DOHH2 (cell line): ENCODE measurements around the gene PSMA4.
"Not testable (repeated sequence)": the region's sequence is repeated elsewhere in the genome, so short reads cannot be mapped to it uniquely, and the experiment has no call there.

ENCODE experiments used
- H3F3A ChIP-seq: fragments of 200-600 bp; sonication (generic), shearing (Covaris generic); 2 replicates; pipeline ENCODE4 v1.6.0; 2016; ENCODE audit warnings: antibody characterized with exemption, mild to moderate bottlenecking; ENCODE audit not compliant: control insufficient read depth, insufficient read depth
- H3K27ac ChIP-seq: fragments of 200-600 bp; sonication (generic); 2 replicates; pipeline ENCODE4 v1.5.1; 2014; ENCODE audit warnings: low read depth, mild to moderate bottlenecking, low read length, moderate library complexity
- H3K27me3 ChIP-seq: fragments of 200-600 bp; sonication (generic); 2 replicates; pipeline ENCODE4 v1.6.1; 2014; ENCODE audit warnings: mild to moderate bottlenecking, low read length, mixed read lengths; ENCODE audit not compliant: control insufficient read depth
- H3K36me3 ChIP-seq: fragments of 200-600 bp; sonication (generic); 2 replicates; pipeline ENCODE4 v1.6.1; 2014; ENCODE audit warnings: mild to moderate bottlenecking, low read length, moderate library complexity, mixed read lengths; ENCODE audit not compliant: control insufficient read depth
- H3K4me1 ChIP-seq: fragments of 200-600 bp; sonication (generic); 2 replicates; pipeline ENCODE4 v1.6.1; 2014; ENCODE audit warnings: mild to moderate bottlenecking, low read length, mixed read lengths; ENCODE audit not compliant: control insufficient read depth
- H3K4me2 ChIP-seq: fragments of 200-600 bp; sonication (generic); 2 replicates; pipeline ENCODE4 v1.6.0; 2014; ENCODE audit warnings: mild to moderate bottlenecking, low read length, moderate library complexity
- H3K4me3 ChIP-seq: fragments of 200-600 bp; sonication (generic); 2 replicates; pipeline ENCODE4 v1.5.1; 2014; ENCODE audit warnings: mild to moderate bottlenecking, low read length, mixed read lengths
- H3K79me2 ChIP-seq: fragments of 200-600 bp; sonication (generic); 2 replicates; pipeline ENCODE4 v1.6.1; 2014; ENCODE audit warnings: mild to moderate bottlenecking, low read length, mixed read lengths; ENCODE audit not compliant: control insufficient read depth
- H3K9me2 ChIP-seq: fragments of 200-600 bp; sonication (generic); replicated peaks from 2 replicates; pipeline ENCODE4 v1.6.1; 2014; ENCODE audit warnings: mild to moderate bottlenecking, low read length, mixed read lengths; ENCODE audit not compliant: control insufficient read depth
- H3K9me3 ChIP-seq: fragments of 200-600 bp; sonication (generic); 2 replicates; pipeline ENCODE4 v1.6.1; 2014; ENCODE audit warnings: antibody characterized with exemption, low read length, mixed read lengths; ENCODE audit not compliant: control insufficient read depth, insufficient read depth
- H4K20me1 ChIP-seq: fragments of 200-600 bp; sonication (generic); 2 replicates; pipeline ENCODE4 v1.6.0; 2014; ENCODE audit warnings: low read depth, mild to moderate bottlenecking, antibody characterized with exemption, low read length, moderate library complexity; ENCODE audit not compliant: control insufficient read depth, insufficient read depth
- CTCF ChIP-seq: fragments of 200-600 bp; sonication (generic); IDR thresholded peaks from one replicate; pipeline ENCODE4 v1.5.1; 2014; ENCODE audit warnings: antibody characterized with exemption, mild to moderate bottlenecking, low read depth, low read length; ENCODE audit not compliant: poor library complexity, severe bottlenecking
- EZH2phosphoT487 ChIP-seq: fragments of 200-600 bp; sonication (generic); IDR thresholded peaks from 2 replicates; pipeline ENCODE4 v1.6.1; 2017; ENCODE audit warnings: borderline replicate concordance, mild to moderate bottlenecking, antibody characterized with exemption, low read length, moderate library complexity, mixed read lengths

The PSMA4 gene

GRCh38 chr15:78508272-78508671, 32.0 kb upstream of the PSMA4 start:
- H3K4me3 ChIP-seq = peak overlapping the region; percentile 78
- no peak for TF ChIP-seq EZH2phosphoT487
- no peak for TF ChIP-seq CTCF
- H3K79me2 ChIP-seq = no peaks in the 10 kb centered on the region
- H3K27me3 ChIP-seq = peaks cover 8% of the 10 kb centered on the region
- H3F3A ChIP-seq = no peaks in the 10 kb centered on the region
- H3K4me2 ChIP-seq = peak overlapping the region; percentile 74
- peaks cover 12% of the 10 kb centered on the region for H3K4me1 ChIP-seq
- H3K27ac ChIP-seq = no peak overlapping the region
- no peaks in the 10 kb centered on the region for H4K20me1 ChIP-seq
- no peaks in the 10 kb centered on the region for H3K36me3 ChIP-seq
- H3K9me2 ChIP-seq = no peaks in the 10 kb centered on the region
- no peaks in the 10 kb centered on the region for H3K9me3 ChIP-seq

GRCh38 chr15:78509726-78510312, 30.4 kb upstream of the PSMA4 start:
- Histone ChIP-seq H3K79me2 (no peaks in the 10 kb centered on the region), H3K36me3 (no peaks in the 10 kb centered on the region), H3K4me1 (peaks cover 12% of the 10 kb centered on the region), H3K9me3 (no peaks in the 10 kb centered on the region), H4K20me1 (no peaks in the 10 kb centered on the region), H3K4me3 (no peak overlapping the region), H3K4me2 (no peak overlapping the region), H3K9me2 (no peaks in the 10 kb centered on the region), H3K27ac (no peak overlapping the region), H3K27me3 (peaks cover 8% of the 10 kb centered on the region), H3F3A (no peaks in the 10 kb centered on the region)
- TF ChIP-seq CTCF (no peak), EZH2phosphoT487 (no peak)

GRCh38 chr15:78520035-78520434, 20.2 kb upstream of the PSMA4 start:
- not testable (repeated sequence) for H3K27ac ChIP-seq, H3K36me3 ChIP-seq, H3K4me3 ChIP-seq, H3K9me2 ChIP-seq, H3F3A ChIP-seq, H3K4me1 ChIP-seq, H3K79me2 ChIP-seq, H3K27me3 ChIP-seq, H3K9me3 ChIP-seq, H3K4me2 ChIP-seq, H4K20me1 ChIP-seq

GRCh38 chr15:78524230-78524629, 16.0 kb upstream of the PSMA4 start:
- Histone ChIP-seq H3K9me2 (no peaks in the 10 kb centered on the region), H3K4me1 (no peaks in the 10 kb centered on the region; the same call in 1 of the 2 replicates), H3K36me3 (no peaks in the 10 kb centered on the region), H3K4me2 (no peak overlapping the region), H4K20me1 (no peaks in the 10 kb centered on the region), H3F3A (no peaks in the 10 kb centered on the region), H3K27me3 (no peaks in the 10 kb centered on the region), H3K9me3 (no peaks in the 10 kb centered on the region), H3K4me3 (no peak overlapping the region), H3K79me2 (no peaks in the 10 kb centered on the region), H3K27ac (no peak overlapping the region)
- TF ChIP-seq CTCF = no peak
- TF ChIP-seq EZH2phosphoT487 = no peak
